Thyroid gland (tissue), 4 donors: ENCODE data around the gene KANSL1.

Source experiments
- CTCF ChIP-seq, 6 experiments: fragments of 200-600 bp in 3 of 6; fragments of 450-650 bp in 3 of 6; sonication (generic) in 3 of 6; IDR thresholded peaks; one replicate each; pipeline ENCODE4 v1.5.1; 2016 to 2019; ENCODE audit warnings: antibody characterized with exemption in 6 of 6, mild to moderate bottlenecking in 2 of 6, inconsistent platforms in 1 of 6, moderate library complexity in 1 of 6
- POLR2A ChIP-seq, 2 donors: fragments of 450-650 bp; IDR thresholded peaks; one replicate each; pipeline ENCODE4 v1.6.1; 2017; ENCODE audit warnings: antibody characterized with exemption in 2 of 2, mild to moderate bottlenecking in 2 of 2, moderate library complexity in 1 of 2

GRCh38 chr17:46099865-46100264, 93.4 kb downstream of the KANSL1 start:
- TF ChIP-seq CTCF (IDR thresholded peaks at IDR 0.05) = no peak
- no peak for TF ChIP-seq POLR2A (IDR thresholded peaks at IDR 0.05)
